Caco-2 (cell line): ENCODE measurements around the gene MAPK6. TPM values are rescaled to one million over a fixed set of nuclear protein-coding genes. Genes with fewer than 3 reads are reported as not detected.
"Not testable (repeated sequence)": the region's sequence is repeated elsewhere in the genome, so short reads cannot be mapped to it uniquely, and the experiment has no call there.

ENCODE experiments used
- BruUV-seq: library from RNA; stranded (reverse); fragments of 400-500 nt; replicated peaks from 2 replicates; lab custom pipeline; 2021; lab: Mats Ljungman, UMichigan
- CTCF ChIA-PET: fragments of 300-600 bp; sonication (Branson Sonifier 250); formaldehyde crosslinking; loops from one replicate; lab custom pipeline; 2022; ENCODE audit warnings: antibody characterized with exemption; lab: Charles Lee
- POLR2A ChIA-PET: fragments of 300-600 bp; sonication (Branson Sonifier 250); formaldehyde crosslinking; loops from one replicate; lab custom pipeline; 2022; ENCODE audit warnings: antibody characterized with exemption; lab: Charles Lee
- DNase-seq, 2 experiments: peaks; one replicate each; pipeline versions ENCODE4 v3.0.0 to v3.0.0-alpha.2; 2020 to 2022
- H3K27me3 ChIP-seq: replicated peaks from 2 replicates; pipeline ENCODE4 v1.6.0; 2011; ENCODE audit warnings: low read length; ENCODE audit not compliant: control insufficient read depth, insufficient read depth
- H3K36me3 ChIP-seq: 2 replicates; pipeline ENCODE4 v1.5.1; 2011; ENCODE audit warnings: low read length; ENCODE audit not compliant: control insufficient read depth, insufficient read depth
- H3K4me1 ChIP-seq: fragments of 250-450 bp; sonication (Bioruptor Pico); 2 replicates; pipeline ENCODE4 v1.5.1; 2020; ENCODE audit warnings: mild to moderate bottlenecking
- H3K4me3 ChIP-seq: 2 replicates; pipeline ENCODE4 v1.5.1; 2011; ENCODE audit warnings: low read depth, mild to moderate bottlenecking, control low read depth, low read length
- H3K9me3 ChIP-seq: fragments of 250-450 bp; sonication (Bioruptor Pico); 2 replicates; pipeline ENCODE4 v1.5.1; 2020; ENCODE audit warnings: mild to moderate bottlenecking, moderate library complexity
- H3K27ac Mint-ChIP-seq: one replicate; pipeline ENCODE4 v1.8.0; 2022; ENCODE audit warnings: mixed read lengths; ENCODE audit not compliant: unreplicated experiment
- H3K27me3 Mint-ChIP-seq: one replicate; pipeline ENCODE4 v1.8.0; 2022; ENCODE audit warnings: mixed read lengths; ENCODE audit not compliant: insufficient read depth, unreplicated experiment
- H3K36me3 Mint-ChIP-seq: one replicate; pipeline ENCODE4 v1.8.0; 2022; ENCODE audit warnings: mild to moderate bottlenecking, mixed read lengths; ENCODE audit not compliant: insufficient read depth, unreplicated experiment
- H3K4me1 Mint-ChIP-seq: one replicate; pipeline ENCODE4 v1.8.0; 2022; ENCODE audit warnings: low read depth, mixed read lengths; ENCODE audit not compliant: unreplicated experiment
- H3K4me3 Mint-ChIP-seq: one replicate; pipeline ENCODE4 v1.8.0; 2022; ENCODE audit warnings: mild to moderate bottlenecking, moderate library complexity, mixed read lengths; ENCODE audit not compliant: unreplicated experiment
- H3K9me3 Mint-ChIP-seq: one replicate; pipeline ENCODE4 v1.8.0; 2022; ENCODE audit warnings: mixed read lengths; ENCODE audit not compliant: unreplicated experiment
- intact Hi-C: fragments of 100-400 bp; cut with micrococcal nuclease; formaldehyde crosslinking; loops from one replicate; pipeline ENCODE4 v1.10.0; 2022; ENCODE audit not compliant: unreplicated experiment
- total RNA-seq: library from RNA; stranded (reverse); gene quantifications from 2 replicates; pipeline ENCODE4 v1.2.3, GENCODE V29; 2022
- TF ChIP-seq, protein P1 (sequence below), 2 experiments: fragments of 200-600 bp in 1 of 2; IDR thresholded peaks; 1 replicate in 1 of 2; 2 replicates in 1 of 2; pipeline versions ENCODE4 v1.5.1 to v1.8.0; 2011 to 2022; ENCODE audit warnings: antibody characterized with exemption in 1 of 2, control low read depth in 1 of 2, inconsistent platforms in 1 of 2, low read depth in 1 of 2, low read length in 1 of 2, mild to moderate bottlenecking in 1 of 2, moderate library complexity in 1 of 2; ENCODE audit not compliant: insufficient read depth in 1 of 2, severe bottlenecking in 1 of 2, unreplicated experiment in 1 of 2

Gene MAPK6
- total RNA-seq, 1 experiment from 2014 or later: 69.8 TPM

DNA sequence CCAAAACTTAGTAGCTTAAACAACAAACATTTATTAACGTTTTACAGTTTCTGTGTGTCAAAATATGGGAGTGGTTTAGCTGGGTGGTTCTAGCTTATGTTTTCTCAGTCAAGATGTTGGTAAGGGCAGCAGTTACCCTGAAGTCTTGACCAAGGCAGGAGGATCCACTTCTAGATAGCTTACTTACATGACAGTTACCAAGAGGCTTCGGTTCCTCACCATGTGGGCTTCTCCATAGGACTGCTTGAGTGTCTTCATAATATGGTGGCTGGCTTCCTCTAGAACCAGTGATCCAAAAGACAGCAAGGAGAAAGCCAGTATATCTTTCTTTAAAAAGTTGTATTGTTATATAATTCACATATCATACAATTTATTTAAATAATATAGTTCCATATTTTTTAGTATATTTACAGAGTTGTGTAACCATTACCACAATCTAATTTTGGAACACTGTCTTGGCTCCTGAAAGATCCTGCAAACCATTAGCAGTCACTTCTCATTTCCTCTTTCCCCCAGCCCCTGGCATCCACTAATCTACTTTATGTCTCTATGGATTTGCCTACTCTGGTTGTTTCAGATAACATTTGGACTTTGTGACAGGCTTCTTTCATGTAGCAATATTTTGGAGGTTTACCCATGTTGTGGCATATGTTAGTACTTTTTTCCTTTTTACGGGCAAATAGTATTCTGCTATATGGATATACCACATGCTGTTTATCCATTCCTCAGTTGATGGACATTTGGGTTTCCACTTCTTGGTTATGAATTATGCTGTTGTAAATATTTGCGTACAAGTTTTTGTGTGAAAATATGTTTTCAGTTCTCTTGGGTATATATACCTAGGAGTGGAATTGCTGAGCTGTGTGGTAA, 33.3 kb downstream of the MAPK6 start:
- Mint-ChIP-seq H3K4me3 (no peak overlapping the region), H3K36me3 (peaks cover 58% of the 10 kb centered on the region), H3K9me3 (no peaks in the 10 kb centered on the region), H3K4me1 (no peaks in the 10 kb centered on the region), H3K27me3 (no peaks in the 10 kb centered on the region), H3K27ac (no peak overlapping the region)
- ChIA-PET POLR2A (no interaction called here), CTCF (no interaction called here)
- H3K36me3 ChIP-seq: peaks cover 3% of the 10 kb centered on the region
- H3K4me3 ChIP-seq: no peak overlapping the region
- peaks cover 4% of the 10 kb centered on the region for H3K4me1 ChIP-seq
- H3K27me3 ChIP-seq: no peaks in the 10 kb centered on the region
- TF ChIP-seq, protein P1, sequence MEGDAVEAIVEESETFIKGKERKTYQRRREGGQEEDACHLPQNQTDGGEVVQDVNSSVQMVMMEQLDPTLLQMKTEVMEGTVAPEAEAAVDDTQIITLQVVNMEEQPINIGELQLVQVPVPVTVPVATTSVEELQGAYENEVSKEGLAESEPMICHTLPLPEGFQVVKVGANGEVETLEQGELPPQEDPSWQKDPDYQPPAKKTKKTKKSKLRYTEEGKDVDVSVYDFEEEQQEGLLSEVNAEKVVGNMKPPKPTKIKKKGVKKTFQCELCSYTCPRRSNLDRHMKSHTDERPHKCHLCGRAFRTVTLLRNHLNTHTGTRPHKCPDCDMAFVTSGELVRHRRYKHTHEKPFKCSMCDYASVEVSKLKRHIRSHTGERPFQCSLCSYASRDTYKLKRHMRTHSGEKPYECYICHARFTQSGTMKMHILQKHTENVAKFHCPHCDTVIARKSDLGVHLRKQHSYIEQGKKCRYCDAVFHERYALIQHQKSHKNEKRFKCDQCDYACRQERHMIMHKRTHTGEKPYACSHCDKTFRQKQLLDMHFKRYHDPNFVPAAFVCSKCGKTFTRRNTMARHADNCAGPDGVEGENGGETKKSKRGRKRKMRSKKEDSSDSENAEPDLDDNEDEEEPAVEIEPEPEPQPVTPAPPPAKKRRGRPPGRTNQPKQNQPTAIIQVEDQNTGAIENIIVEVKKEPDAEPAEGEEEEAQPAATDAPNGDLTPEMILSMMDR (IDR thresholded peaks at IDR 0.05; ENCODE audit: insufficient read depth in 1 of 2, low read depth in 1 of 2, low read length in 1 of 2, severe bottlenecking in 1 of 2, unreplicated experiment in 1 of 2): no peak
- no TSS peak for BruUV-seq
- H3K9me3 ChIP-seq: no peaks in the 10 kb centered on the region
- intact Hi-C loops: no loop called here
- no peak for DNase-seq

DNA sequence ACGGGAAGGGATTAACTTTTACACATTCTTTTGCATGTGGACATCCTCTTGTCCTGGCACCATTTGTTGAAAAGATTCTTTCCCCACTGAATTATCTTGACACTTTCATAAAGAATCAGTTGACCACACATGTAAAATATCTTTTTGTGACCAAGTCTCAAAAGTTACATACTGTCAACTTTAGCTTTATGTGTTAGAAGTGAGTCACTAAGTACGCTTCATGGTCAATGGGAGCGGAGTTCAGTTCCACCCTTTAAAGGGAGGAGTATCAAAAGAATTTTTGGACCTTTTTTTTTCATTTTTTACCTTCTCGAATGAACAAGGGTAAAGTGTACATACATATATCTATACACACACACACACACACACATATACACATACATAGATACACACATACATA, 35.4 kb downstream of the MAPK6 start:
- Mint-ChIP-seq H3K4me1 (no peaks in the 10 kb centered on the region), H3K27ac (no peak overlapping the region), H3K9me3 (no peaks in the 10 kb centered on the region), H3K36me3 (peaks cover 56% of the 10 kb centered on the region), H3K4me3 (no peak overlapping the region), H3K27me3 (no peaks in the 10 kb centered on the region)
- no peak for DNase-seq
- BruUV-seq: no TSS peak
- POLR2A ChIA-PET: no interaction called here
- TF ChIP-seq, protein P1 (IDR thresholded peaks at IDR 0.05; ENCODE audit: insufficient read depth in 1 of 2, low read depth in 1 of 2, low read length in 1 of 2, severe bottlenecking in 1 of 2, unreplicated experiment in 1 of 2): no peak
- CTCF ChIA-PET: no interaction called here
- no peaks in the 10 kb centered on the region for H3K9me3 ChIP-seq
- intact Hi-C loops: no loop called here
- H3K36me3 ChIP-seq: peaks cover 3% of the 10 kb centered on the region
- peaks cover 4% of the 10 kb centered on the region for H3K4me1 ChIP-seq
- H3K4me3 ChIP-seq: no peak overlapping the region
- H3K27me3 ChIP-seq: no peaks in the 10 kb centered on the region

DNA sequence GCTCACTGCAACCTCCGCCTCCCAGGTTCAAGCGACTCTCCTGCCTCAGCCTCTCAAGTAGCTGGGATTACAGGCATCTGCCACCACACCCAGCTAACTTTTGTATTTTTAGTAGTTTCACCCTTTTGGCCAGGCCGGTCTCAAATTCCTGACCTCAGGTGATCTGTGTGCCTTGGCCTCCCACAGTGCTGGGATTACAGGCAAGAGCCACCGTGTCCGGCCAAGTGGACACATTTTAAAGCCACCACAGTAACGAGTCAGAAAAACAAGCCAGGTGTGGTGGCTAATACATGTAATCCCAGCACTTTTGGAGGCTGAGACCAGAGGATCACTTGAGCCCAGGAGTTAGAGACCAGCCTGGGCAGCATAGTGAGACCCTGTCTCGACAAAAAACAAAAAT, 35.8 kb downstream of the MAPK6 start:
- H3K27ac Mint-ChIP-seq, H3K4me1 ChIP-seq, DNase-seq, intact Hi-C loops, H3K36me3 ChIP-seq, H3K27me3 ChIP-seq, H3K4me3 ChIP-seq, H3K4me3 Mint-ChIP-seq, BruUV-seq, H3K4me1 Mint-ChIP-seq, H3K27me3 Mint-ChIP-seq, POLR2A ChIA-PET, H3K9me3 ChIP-seq, H3K9me3 Mint-ChIP-seq: not testable (repeated sequence)
- peaks cover 52% of the 10 kb centered on the region for H3K36me3 Mint-ChIP-seq
- CTCF ChIA-PET: interaction anchor here (0.5 kb wide), 1 partner anchor 13 kb away, joined by 5 read pairs; no protein-coding TSS in a partner anchor
